ENCODE results near the gene KIAA1549.

KIAA1549 gene

GRCh38 chr7:138879356-138879755 is 101.8 kb downstream of the KIAA1549 start:
- no peak for DNase-seq

DNA sequence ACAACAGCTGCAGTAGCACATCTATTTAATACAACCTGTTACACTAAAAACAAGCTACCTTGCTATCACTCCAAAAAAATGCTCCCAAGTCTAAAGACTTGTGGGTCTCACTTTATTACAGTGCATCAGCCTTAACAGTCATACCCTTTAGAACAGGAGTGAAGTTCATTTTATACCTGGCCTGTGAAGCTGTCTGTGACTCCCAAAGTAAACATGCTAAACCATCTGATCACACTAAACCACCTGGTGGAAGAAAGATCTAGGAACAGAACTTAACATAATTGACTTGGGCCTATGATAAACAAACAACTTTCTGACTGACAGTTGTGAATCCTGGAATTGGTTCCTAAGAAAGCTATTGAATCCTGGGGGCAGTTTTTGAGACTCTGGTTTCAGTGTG is 102.3 kb downstream of the KIAA1549 start:
- DNase-seq = no peak

DNA sequence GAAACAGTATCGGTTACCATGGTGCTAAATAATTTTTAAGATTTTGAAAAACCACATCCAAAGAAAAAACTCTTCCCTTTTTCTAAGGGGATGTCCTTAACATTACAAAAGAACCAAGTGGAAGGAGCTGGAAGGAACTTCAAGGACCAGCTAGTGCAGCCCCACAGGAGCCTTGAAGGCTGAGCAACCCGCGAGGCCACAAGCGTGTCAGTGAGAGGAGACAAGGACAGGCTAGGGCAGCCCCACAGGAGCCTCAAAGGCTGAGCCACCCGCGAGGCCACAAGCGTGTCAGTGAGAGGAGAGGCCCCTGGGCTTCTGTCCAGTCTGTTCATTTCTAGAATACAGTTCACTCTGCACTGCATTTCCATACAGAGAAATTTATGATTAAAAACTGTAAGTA is 103.1 kb downstream of the KIAA1549 start:
- no peak for DNase-seq

- no peak for DNase-seq
These were observed 104.9 kb downstream of the KIAA1549 start for GRCh38 chr7:138876326-138876725.

DNA sequence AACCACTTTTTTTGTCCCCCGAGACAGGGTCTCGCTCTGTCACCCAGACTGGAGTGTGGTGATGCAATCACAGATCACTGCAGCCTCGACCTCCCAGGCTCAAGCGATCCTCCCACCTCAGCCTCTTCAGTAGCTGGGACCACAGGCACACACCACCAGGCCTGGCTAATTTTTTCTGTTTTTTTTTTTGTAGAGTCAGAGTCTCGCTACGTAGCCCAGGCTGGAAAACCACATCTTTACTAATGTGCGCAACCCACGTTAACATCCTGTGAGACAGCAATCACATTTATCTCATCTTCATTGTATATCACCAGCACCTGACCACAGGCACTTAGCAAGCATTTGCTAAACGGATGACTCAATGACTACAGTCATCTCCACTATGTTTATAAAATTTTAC is 105.4 kb downstream of the KIAA1549 start:
- no peak for DNase-seq

DNA sequence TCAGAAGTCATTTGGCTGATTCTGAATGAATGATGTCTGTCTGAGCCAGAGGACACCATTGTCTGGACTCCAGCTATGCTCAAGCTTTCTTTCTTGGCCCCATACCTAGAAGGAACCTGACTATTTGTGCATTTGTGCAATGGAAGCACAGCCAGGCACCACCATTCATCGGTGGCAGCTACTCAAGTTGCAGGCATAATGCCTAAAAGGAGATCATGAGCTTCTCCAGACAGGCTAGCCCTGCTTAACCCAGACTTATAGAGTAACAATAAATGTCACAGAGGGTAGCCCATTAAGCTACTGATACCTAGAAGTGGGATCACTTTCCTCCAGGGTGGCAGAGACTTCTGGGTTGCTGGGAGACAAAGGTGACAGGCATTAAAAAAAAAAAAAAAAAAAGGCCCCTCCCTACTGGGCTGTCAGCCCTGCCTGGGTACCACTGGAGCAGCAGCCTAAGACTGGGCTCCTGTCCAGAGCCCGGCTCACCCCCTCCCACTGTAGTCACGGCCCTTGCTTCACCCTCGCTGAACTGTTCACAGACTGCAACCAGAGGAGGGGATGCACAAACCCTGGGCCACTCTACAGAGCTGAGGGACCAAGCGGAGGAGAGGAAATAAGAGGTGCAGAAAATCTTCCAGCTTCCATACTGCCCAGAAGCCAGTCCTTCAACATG is 107.8 kb downstream of the KIAA1549 start:
- DNase-seq = no peak

DNA sequence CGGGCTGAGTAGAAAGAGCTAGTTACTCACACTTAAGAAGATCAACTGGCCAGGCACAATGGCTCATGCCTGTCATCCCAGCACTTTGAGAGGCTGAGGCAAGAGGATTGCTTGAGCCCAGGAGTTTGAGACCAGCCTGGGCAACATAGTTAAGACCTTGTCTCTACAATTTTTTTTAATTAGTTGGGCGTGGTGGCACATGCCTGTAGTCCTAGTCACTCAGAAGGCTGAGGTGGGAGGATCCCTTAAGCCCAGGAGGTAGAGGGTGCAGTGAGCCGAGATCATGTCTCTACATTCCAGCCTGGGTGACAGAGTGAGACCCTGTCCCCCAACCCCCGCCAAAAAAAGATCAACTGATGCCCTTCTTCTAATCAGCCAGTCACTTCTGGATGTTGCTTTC is 108.6 kb downstream of the KIAA1549 start:
- DNase-seq = no peak

DNA sequence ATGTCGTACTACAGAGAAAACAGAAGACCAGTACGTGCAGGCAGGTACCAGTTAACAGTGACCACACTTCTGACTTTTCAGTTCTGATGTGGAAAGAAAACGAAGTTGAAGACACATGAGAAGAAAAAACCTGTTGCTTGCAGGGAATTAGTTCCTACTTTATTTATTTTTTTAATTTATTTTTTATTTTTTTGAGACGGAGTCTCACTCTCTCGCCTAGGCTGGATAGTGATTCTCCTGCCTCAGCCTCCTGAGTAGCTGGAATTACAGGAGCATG is 109.4 kb downstream of the KIAA1549 start:
- no peak for DNase-seq

GRCh38 chr7:138871065-138871813 is 110.0 kb downstream of the KIAA1549 start:
- DNase-seq = peak in 1 of 2 experiments; percentile 13

DNA sequence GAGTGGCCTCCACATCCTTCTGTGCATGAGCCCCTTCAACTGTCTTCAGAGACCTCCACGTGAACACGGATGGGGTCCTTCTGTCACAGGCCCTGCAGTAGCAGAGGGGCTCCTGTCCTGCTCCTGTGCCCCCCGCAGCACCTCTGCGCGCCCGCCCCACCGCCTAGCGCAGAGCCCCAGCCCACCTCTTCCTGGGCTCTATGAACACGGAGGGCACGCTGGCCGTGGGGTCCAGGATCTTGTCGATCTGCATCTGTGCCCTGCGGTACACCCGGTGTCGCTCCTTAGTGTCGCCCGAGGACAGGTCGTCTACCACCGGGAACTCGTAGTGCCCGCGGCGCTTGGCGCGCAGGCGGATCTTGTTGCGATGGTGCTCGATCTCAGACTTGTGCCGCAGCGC is 111.8 kb downstream of the KIAA1549 start:
- no peak for DNase-seq

DNA sequence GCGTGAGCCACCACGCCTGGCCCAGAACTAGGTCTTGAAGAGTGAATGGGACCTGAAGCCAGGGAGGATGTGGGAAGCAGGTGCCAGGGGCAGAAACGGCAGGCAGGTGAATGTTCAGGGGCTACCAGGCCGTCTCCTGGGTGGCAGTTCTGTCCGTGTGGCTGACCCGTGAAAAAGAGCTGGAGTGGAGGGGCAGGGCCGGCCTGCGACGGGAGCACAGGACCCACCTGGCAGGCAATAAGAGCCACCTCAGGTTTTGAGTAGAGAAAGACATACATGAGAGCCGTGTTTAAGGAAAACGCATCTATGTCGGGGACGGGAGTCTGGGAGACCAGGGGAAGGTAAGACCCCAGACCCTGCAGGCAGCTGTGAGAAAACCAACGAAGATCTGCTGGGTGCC is 112.5 kb downstream of the KIAA1549 start:
- DNase-seq = no peak

GRCh38 chr7:138867744-138868143 is 113.4 kb downstream of the KIAA1549 start:
- DNase-seq = no peak

DNA sequence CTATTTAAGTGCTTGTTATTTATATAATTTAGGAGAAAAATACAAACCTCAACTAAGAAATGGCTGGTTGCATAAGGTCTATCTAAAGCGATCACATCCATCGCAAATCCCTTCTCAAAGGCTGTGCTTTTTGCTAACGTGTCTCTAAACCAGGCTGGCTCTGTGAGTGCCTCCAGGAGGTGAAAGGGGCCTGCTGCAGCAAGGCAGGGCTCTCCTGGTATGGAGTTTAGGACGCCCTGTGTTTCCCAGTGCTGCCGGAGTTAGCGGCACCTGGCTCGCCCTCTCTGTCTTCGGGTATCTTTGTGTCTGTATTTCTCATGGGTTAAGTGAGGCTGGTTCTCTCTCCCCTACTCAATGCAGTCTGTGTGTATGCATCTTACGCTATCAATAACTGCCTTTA is 114.8 kb downstream of the KIAA1549 start:
- DNase-seq = no peak

- no peak for DNase-seq
These were observed 115.3 kb downstream of the KIAA1549 start for GRCh38 chr7:138865843-138866242.

DNA sequence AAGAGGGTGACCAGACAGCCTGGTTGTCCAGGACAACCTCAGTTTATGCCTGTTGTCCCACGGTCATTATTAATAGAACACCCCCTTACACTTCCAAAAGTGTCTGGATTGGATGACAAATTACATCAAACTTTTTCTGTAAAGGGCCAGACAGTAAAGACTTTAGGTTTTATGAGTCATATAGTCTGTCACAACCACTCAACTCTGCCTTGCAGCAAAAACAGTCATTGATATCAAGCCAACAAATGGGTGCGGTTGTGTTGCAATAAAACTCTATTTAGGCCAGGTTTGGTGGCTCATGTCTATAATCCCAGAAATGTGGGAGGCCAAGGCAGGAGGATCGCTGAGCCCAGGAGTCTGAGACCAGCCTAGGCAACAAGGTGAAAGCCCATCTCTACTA is 116.5 kb downstream of the KIAA1549 start:
- DNase-seq = no peak

GRCh38 chr7:138863931-138864330 is 117.3 kb downstream of the KIAA1549 start:
- no peak for DNase-seq

- no peak for DNase-seq
These were observed 120.1 kb downstream of the KIAA1549 start for GRCh38 chr7:138861051-138861450.

- DNase-seq = no peak
These were observed 123.5 kb downstream of the KIAA1549 start for GRCh38 chr7:138857728-138858127.

GRCh38 chr7:138854115-138854645 is 127.0 kb downstream of the KIAA1549 start:
- DNase-seq = no peak

- no peak for DNase-seq
These were observed 127.7 kb downstream of the KIAA1549 start for GRCh38 chr7:138853448-138853847.

- no peak for DNase-seq
These were observed 128.7 kb downstream of the KIAA1549 start for GRCh38 chr7:138852469-138852868.

DNA sequence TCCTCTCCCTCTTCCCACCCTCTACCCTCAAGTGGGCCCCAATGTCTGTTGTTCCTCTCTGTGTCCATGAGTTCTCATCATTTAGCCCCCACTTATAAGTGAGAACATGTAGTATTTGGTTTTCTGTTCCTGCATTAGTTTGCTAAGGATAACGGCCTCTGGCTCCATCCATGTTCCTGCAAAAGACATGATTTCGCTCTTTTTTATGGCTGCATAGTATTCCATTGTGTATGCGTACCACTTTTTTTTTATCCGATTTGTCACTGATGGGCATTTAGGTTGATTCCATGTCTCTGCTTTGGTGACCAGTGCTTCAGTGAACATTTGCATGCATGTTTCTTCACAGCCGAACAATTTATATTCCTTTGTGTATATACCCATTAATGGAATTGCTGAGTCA is 131.5 kb downstream of the KIAA1549 start:
- DNase-seq = no peak

DNA sequence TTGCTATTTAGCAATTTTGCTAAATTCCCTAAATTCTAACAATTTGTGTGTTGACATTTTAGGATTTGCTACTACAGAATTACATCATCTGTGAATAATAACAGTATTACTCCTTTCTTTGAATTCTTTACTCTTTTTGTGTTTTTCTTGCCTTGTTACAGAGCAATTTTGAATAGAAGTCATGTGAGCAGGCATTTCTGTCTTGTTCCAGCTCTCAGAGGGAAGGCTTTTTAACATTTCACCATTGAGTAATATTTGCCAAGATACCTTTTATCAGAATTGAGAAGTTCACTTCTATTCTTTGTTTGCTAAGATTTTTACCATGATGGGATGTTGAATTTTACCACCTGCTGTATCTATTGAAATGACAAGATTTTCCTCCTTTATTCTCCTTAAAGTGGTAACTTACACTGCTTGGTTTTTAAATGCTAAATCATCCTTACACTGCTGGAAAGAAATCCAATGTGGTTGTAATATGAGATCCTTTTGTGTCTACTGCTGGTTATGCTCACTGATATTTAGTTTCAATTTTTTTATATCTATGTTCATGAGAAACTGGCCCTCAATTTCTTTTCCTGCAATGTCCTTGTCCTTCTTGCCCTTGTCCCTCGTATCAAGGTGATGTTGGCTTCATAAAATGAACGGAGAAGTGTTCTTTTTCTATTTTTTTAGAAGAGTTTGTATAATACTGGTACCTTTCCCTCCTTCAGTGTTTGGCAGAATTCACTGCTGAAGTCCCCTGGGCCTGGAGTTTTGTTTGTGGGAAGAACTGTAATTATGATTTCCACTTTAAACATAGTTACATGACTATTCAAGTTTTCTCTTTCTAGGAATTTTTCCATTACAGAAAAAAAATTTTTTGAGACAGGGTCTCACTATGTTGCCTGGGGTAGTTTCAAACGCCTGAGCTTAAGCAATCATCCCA is 132.9 kb downstream of the KIAA1549 start:
- no peak for DNase-seq

- no peak for DNase-seq
These were observed 135.5 kb downstream of the KIAA1549 start for GRCh38 chr7:138845711-138846110.
